ENCODE measurements around the gene PLA2G4A. TPM values are rescaled to one million over a fixed set of nuclear protein-coding genes. Genes with fewer than 3 reads are reported as not detected.

PLA2G4A gene
- total and polyA plus RNA-seq, 2 experiments from 2014 or later: 1.1 to 3.8 TPM

GRCh38 chr1:186849271-186849671 lies 20.5 kb downstream of the PLA2G4A start:
- no peaks in the 10 kb centered on the region for H3K9me3 Mint-ChIP-seq
- TF ChIP-seq, protein P1, sequence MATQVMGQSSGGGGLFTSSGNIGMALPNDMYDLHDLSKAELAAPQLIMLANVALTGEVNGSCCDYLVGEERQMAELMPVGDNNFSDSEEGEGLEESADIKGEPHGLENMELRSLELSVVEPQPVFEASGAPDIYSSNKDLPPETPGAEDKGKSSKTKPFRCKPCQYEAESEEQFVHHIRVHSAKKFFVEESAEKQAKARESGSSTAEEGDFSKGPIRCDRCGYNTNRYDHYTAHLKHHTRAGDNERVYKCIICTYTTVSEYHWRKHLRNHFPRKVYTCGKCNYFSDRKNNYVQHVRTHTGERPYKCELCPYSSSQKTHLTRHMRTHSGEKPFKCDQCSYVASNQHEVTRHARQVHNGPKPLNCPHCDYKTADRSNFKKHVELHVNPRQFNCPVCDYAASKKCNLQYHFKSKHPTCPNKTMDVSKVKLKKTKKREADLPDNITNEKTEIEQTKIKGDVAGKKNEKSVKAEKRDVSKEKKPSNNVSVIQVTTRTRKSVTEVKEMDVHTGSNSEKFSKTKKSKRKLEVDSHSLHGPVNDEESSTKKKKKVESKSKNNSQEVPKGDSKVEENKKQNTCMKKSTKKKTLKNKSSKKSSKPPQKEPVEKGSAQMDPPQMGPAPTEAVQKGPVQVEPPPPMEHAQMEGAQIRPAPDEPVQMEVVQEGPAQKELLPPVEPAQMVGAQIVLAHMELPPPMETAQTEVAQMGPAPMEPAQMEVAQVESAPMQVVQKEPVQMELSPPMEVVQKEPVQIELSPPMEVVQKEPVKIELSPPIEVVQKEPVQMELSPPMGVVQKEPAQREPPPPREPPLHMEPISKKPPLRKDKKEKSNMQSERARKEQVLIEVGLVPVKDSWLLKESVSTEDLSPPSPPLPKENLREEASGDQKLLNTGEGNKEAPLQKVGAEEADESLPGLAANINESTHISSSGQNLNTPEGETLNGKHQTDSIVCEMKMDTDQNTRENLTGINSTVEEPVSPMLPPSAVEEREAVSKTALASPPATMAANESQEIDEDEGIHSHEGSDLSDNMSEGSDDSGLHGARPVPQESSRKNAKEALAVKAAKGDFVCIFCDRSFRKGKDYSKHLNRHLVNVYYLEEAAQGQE (IDR thresholded peaks at IDR 0.05; ENCODE audit: unreplicated experiment): no peak
- TF ChIP-seq STAT1 (IDR thresholded peaks at IDR 0.05; ENCODE audit: unreplicated experiment) (no peak), JUNB (IDR thresholded peaks at IDR 0.05; ENCODE audit: unreplicated experiment) (no peak), ZNF331 (CRISPR knock-in tag; IDR thresholded peaks at IDR 0.05; ENCODE audit: low read depth) (no peak), ZNF462 (CRISPR knock-in tag; IDR thresholded peaks at IDR 0.05) (no peak), EZH2phosphoT487 (IDR thresholded peaks at IDR 0.05; ENCODE audit: unreplicated experiment) (no peak), EZH2 (IDR thresholded peaks at IDR 0.05; ENCODE audit: low read depth, unreplicated experiment) (no peak), NANOG (IDR thresholded peaks at IDR 0.05; ENCODE audit: borderline replicate concordance) (no peak), CREB1 (CRISPR knock-in tag; IDR thresholded peaks at IDR 0.05; ENCODE audit: low read depth) (no peak), POLR2AphosphoS5 (IDR thresholded peaks at IDR 0.05; ENCODE audit: low read depth) (no peak), ZNF114 (CRISPR knock-in tag; IDR thresholded peaks at IDR 0.05) (no peak)
- TF ChIP-seq, protein P2, sequence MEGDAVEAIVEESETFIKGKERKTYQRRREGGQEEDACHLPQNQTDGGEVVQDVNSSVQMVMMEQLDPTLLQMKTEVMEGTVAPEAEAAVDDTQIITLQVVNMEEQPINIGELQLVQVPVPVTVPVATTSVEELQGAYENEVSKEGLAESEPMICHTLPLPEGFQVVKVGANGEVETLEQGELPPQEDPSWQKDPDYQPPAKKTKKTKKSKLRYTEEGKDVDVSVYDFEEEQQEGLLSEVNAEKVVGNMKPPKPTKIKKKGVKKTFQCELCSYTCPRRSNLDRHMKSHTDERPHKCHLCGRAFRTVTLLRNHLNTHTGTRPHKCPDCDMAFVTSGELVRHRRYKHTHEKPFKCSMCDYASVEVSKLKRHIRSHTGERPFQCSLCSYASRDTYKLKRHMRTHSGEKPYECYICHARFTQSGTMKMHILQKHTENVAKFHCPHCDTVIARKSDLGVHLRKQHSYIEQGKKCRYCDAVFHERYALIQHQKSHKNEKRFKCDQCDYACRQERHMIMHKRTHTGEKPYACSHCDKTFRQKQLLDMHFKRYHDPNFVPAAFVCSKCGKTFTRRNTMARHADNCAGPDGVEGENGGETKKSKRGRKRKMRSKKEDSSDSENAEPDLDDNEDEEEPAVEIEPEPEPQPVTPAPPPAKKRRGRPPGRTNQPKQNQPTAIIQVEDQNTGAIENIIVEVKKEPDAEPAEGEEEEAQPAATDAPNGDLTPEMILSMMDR (conservative IDR thresholded peaks at IDR 0.05; ENCODE audit: low read depth in 2 of 2): no peak
- TF ChIP-seq, protein P3, sequence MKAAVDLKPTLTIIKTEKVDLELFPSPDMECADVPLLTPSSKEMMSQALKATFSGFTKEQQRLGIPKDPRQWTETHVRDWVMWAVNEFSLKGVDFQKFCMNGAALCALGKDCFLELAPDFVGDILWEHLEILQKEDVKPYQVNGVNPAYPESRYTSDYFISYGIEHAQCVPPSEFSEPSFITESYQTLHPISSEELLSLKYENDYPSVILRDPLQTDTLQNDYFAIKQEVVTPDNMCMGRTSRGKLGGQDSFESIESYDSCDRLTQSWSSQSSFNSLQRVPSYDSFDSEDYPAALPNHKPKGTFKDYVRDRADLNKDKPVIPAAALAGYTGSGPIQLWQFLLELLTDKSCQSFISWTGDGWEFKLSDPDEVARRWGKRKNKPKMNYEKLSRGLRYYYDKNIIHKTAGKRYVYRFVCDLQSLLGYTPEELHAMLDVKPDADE (IDR thresholded peaks at IDR 0.05): no peak
- no peak overlapping the region for H3K27ac ChIP-seq (ENCODE audit: low read depth)
- H3K9me2 ChIP-seq (ENCODE audit: insufficient read depth): no peaks in the 10 kb centered on the region
- H3K4me1 ChIP-seq (ENCODE audit: insufficient read depth): no peaks in the 10 kb centered on the region
- H3K4me3 ChIP-seq: no peak overlapping the region
- no peak for DNase-seq (ENCODE audit: low spot score)
- H3K27me3 ChIP-seq (ENCODE audit: insufficient read depth): no peaks in the 10 kb centered on the region
- no peak for ATAC-seq
- H3F3A ChIP-seq (replicated peaks; ENCODE audit: low read depth): no peaks in the 10 kb centered on the region
- H3K27me3 Mint-ChIP-seq (ENCODE audit: insufficient read depth, low read depth, poor library complexity): no peaks in the 10 kb centered on the region
- no peak overlapping the region for H3K4me2 ChIP-seq
- H3K27ac Mint-ChIP-seq: no peak overlapping the region
- no peak overlapping the region for H2AFZ ChIP-seq
- H3K4me3 Mint-ChIP-seq: no peak overlapping the region
- no peaks in the 10 kb centered on the region for H3K79me2 ChIP-seq (replicated peaks; ENCODE audit: insufficient read depth)
- no peaks in the 10 kb centered on the region for H3K36me3 Mint-ChIP-seq (ENCODE audit: low read depth)
- H4K20me1 ChIP-seq (replicated peaks; ENCODE audit: insufficient read depth): no peaks in the 10 kb centered on the region
- no peaks in the 10 kb centered on the region; the same call in 2 of the 3 replicates for H3K4me1 Mint-ChIP-seq
- H3K36me3 ChIP-seq (ENCODE audit: insufficient read depth): no peaks in the 10 kb centered on the region
